ENCODE data around the gene WDR31. TPM values are rescaled to one million over a fixed set of nuclear protein-coding genes. Genes with fewer than 3 reads are reported as not detected.
"Not testable (repeated sequence)": the region's sequence is repeated elsewhere in the genome, so short reads cannot be mapped to it uniquely, and the experiment has no call there.

WDR31 gene
- total RNA-seq, 2 donors from 2014 or later: 4.9 to 5.7 TPM

- intact Hi-C loops (cut with DNase I): no loop called here
- ATAC-seq: no peak
Measured at GRCh38 chr9:113370806-113371325, 30.8 kb upstream of the WDR31 start.

GRCh38 chr9:113369855-113370140, 29.7 kb upstream of the WDR31 start:
- DNase-seq (no peak), ATAC-seq (no peak)
- intact Hi-C loops (cut with DNase I): no loop called here

More at GRCh38 chr9:113370806-113371325, 30.8 kb upstream of the WDR31 start:
- no peak for DNase-seq

- intact Hi-C loops (cut with DNase I): no loop called here
- ATAC-seq: peak; percentile 51 to 59
- no peak for DNase-seq
Measured at GRCh38 chr9:113368982-113369854, 29.1 kb upstream of the WDR31 start.

GRCh38 chr9:113368348-113368981, 28.4 kb upstream of the WDR31 start:
- no peak for ATAC-seq
- DNase-seq: no peak
- intact Hi-C loops (cut with DNase I): no loop called here

GRCh38 chr9:113365652-113366051, 25.6 kb upstream of the WDR31 start:
- DNase-seq; intact Hi-C loops (cut with DNase I); ATAC-seq: not testable (repeated sequence)

GRCh38 chr9:113364951-113365350, 24.9 kb upstream of the WDR31 start:
- intact Hi-C loops (cut with DNase I): no loop called here
- DNase-seq (no peak), ATAC-seq (no peak)

- DNase-seq (no peak), ATAC-seq (no peak)
- intact Hi-C loops (cut with DNase I): no loop called here
Measured at GRCh38 chr9:113363336-113363735, 23.3 kb upstream of the WDR31 start.

GRCh38 chr9:113361304-113362018, 21.4 kb upstream of the WDR31 start:
- intact Hi-C loops (cut with DNase I): no loop called here
- ATAC-seq: no peak
- no peak for DNase-seq

- intact Hi-C loops (cut with DNase I): no loop called here
- no peak for DNase-seq
- no peak for ATAC-seq
Measured at GRCh38 chr9:113360242-113360842, 20.3 kb upstream of the WDR31 start.

- intact Hi-C loops (cut with DNase I): no loop called here
- DNase-seq: no peak
- no peak for ATAC-seq
Measured at GRCh38 chr9:113359385-113359784, 19.3 kb upstream of the WDR31 start.

GRCh38 chr9:113356686-113357292, 16.7 kb upstream of the WDR31 start:
- intact Hi-C loops (cut with DNase I): no loop called here
- no peak for ATAC-seq
- DNase-seq: no peak

GRCh38 chr9:113355040-113355596, 15.0 kb upstream of the WDR31 start:
- intact Hi-C loops (cut with DNase I): no loop called here
- no peak for ATAC-seq

GRCh38 chr9:113352411-113352810, 12.3 kb upstream of the WDR31 start:
- intact Hi-C loops (cut with DNase I): no loop called here
- DNase-seq: no peak
- no peak for ATAC-seq

More at GRCh38 chr9:113355040-113355596, 15.0 kb upstream of the WDR31 start:
- DNase-seq: no peak

- ATAC-seq: no peak
- intact Hi-C loops (cut with DNase I): no loop called here
Measured at GRCh38 chr9:113352006-113352405, 11.9 kb upstream of the WDR31 start.

GRCh38 chr9:113350937-113351336, 10.9 kb upstream of the WDR31 start:
- DNase-seq (no peak), ATAC-seq (no peak)
- intact Hi-C loops (cut with DNase I): no loop called here

More at GRCh38 chr9:113352006-113352405, 11.9 kb upstream of the WDR31 start:
- DNase-seq: no peak

GRCh38 chr9:113350107-113350661, 10.1 kb upstream of the WDR31 start:
- peak in 1 of 2 donors; percentile 39 for ATAC-seq
- no peak for DNase-seq
- intact Hi-C loops (cut with DNase I): no loop called here

GRCh38 chr9:113349445-113350094, 9.5 kb upstream of the WDR31 start, which contains the start of gene BSPRY:
Gene BSPRY (plus strand): TSS chr9:113349541. CDS start chr9:113349580, 39 bp downstream.
- intact Hi-C loops (cut with DNase I): no loop called here
- ATAC-seq (peak; percentile 55 to 62), DNase-seq (no peak)

- DNase-seq: no peak
- no peak for ATAC-seq
- intact Hi-C loops (cut with DNase I): no loop called here
Measured at GRCh38 chr9:113349066-113349444, 9.0 kb upstream of the WDR31 start.

Measured in left cardiac atrium (tissue), 4 donors.